Measurements from ENCODE around the gene MALRD1.

DNA sequence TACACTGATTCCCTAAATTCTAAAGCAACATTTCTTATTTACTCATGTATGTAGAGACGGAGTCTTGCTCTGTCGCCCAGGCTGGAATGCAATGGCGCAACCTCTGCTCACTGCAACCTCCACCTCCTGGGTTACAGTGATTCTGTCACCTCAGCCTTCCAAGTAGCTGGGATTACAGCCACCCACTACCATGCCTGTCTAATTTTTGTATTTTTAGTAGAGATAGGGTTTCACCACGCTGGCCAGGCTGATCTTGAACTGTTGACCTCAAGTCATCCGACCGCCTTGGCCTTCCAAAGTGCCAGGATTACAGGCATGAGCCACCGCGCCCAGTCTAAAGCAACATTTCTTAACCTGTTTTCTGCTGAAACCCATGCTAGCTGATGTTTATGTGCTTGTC, 540.0 kb downstream of the MALRD1 start:
- no peak for TF ChIP-seq POLR2A (IDR thresholded peaks at IDR 0.05)
- TF ChIP-seq, protein P1, sequence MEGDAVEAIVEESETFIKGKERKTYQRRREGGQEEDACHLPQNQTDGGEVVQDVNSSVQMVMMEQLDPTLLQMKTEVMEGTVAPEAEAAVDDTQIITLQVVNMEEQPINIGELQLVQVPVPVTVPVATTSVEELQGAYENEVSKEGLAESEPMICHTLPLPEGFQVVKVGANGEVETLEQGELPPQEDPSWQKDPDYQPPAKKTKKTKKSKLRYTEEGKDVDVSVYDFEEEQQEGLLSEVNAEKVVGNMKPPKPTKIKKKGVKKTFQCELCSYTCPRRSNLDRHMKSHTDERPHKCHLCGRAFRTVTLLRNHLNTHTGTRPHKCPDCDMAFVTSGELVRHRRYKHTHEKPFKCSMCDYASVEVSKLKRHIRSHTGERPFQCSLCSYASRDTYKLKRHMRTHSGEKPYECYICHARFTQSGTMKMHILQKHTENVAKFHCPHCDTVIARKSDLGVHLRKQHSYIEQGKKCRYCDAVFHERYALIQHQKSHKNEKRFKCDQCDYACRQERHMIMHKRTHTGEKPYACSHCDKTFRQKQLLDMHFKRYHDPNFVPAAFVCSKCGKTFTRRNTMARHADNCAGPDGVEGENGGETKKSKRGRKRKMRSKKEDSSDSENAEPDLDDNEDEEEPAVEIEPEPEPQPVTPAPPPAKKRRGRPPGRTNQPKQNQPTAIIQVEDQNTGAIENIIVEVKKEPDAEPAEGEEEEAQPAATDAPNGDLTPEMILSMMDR (IDR thresholded peaks at IDR 0.05): no peak
